A549 (cell line): Measurements from ENCODE around the gene LBHD2.
A peak's percentile ranks its signal among the peaks of the same experiment; 100 is the strongest.

Source experiments
- CHD2 ChIP-seq: fragments of 150-350 bp; IDR thresholded peaks from 2 replicates; pipeline ENCODE4 v1.6.1; 2014; ENCODE audit warnings: low read length; ENCODE audit not compliant: partially characterized antibody
- RAD21 ChIP-seq, 2 experiments: fragments of >200 bp in 1 of 2; sonication (Bioruptor Twin) in 1 of 2; formaldehyde crosslinking in 1 of 2; IDR thresholded peaks in 1 of 2; conservative IDR thresholded peaks in 1 of 2; 2 replicates in 1 of 2; 3 replicates in 1 of 2; pipeline ENCODE4 v1.6.1; 2012 to 2018; ENCODE audit warnings: inconsistent platforms in 1 of 2
- RCOR1 ChIP-seq: fragments of 150-350 bp; IDR thresholded peaks from 2 replicates; pipeline ENCODE4 v1.6.1; 2014; ENCODE audit warnings: antibody characterized with exemption, low read length, low read depth
- ZSCAN20 ChIP-seq: fragments of 250-450 bp; sonication (Bioruptor Pico); IDR thresholded peaks from 2 replicates; pipeline ENCODE4 v1.8.0; 2022; ENCODE audit warnings: mild to moderate bottlenecking, moderate library complexity
- TF ChIP-seq, protein P1 (sequence below): fragments of >200 bp; sonication (Bioruptor Twin); formaldehyde crosslinking; IDR thresholded peaks from 3 replicates; pipeline ENCODE4 v1.5.1; 2016
- TF ChIP-seq, protein P2 (sequence below): IDR thresholded peaks from 2 replicates; pipeline ENCODE4 v1.6.1; 2012
- TF ChIP-seq, protein P3 (sequence below): fragments of 200-600 bp; sonication (generic); IDR thresholded peaks from 2 replicates; pipeline ENCODE4 v1.6.1; 2016; ENCODE audit warnings: antibody characterized with exemption, mild to moderate bottlenecking, moderate library complexity
- TF ChIP-seq, protein P4 (sequence below): fragments of >200 bp; sonication (Bioruptor Twin); formaldehyde crosslinking; IDR thresholded peaks from 3 replicates; pipeline ENCODE4 v1.6.1; 2016

DNA sequence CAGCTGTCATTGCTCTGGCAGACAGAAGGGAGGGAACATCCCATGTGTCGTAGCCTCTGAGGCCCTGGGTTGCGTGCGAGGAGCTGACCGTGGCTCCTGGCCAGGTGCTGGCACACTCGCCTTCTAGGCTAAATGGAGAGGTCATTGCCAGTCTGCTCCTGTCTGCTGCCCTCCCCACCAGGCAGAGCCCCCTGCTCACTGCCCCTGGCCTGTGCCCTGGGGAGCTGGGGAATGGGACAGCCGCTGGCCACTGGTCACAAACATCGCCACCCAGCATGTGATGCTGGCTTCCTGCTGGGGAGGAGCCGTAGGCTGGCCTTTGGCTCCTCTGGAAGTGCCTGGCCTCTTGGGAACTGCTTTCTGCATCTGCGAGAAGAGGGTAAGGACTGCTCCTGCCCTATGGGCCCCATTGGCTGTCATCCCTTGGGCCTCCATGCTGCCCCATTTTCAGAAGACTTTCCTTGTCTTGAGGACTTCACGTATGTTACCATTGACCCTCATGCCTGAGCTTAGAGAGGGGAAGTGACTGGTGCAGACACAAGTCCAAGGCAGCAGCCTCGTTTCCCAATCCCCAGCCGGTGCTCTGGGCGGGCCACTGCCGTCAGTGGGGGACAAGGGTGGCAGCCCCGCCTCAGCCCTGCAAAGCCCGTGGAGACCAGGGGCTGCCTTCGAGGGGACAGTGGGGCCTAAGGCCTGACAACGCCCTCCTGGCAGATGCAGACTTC is 37.3 kb downstream of the LBHD2 start:
- TF ChIP-seq, protein P1, sequence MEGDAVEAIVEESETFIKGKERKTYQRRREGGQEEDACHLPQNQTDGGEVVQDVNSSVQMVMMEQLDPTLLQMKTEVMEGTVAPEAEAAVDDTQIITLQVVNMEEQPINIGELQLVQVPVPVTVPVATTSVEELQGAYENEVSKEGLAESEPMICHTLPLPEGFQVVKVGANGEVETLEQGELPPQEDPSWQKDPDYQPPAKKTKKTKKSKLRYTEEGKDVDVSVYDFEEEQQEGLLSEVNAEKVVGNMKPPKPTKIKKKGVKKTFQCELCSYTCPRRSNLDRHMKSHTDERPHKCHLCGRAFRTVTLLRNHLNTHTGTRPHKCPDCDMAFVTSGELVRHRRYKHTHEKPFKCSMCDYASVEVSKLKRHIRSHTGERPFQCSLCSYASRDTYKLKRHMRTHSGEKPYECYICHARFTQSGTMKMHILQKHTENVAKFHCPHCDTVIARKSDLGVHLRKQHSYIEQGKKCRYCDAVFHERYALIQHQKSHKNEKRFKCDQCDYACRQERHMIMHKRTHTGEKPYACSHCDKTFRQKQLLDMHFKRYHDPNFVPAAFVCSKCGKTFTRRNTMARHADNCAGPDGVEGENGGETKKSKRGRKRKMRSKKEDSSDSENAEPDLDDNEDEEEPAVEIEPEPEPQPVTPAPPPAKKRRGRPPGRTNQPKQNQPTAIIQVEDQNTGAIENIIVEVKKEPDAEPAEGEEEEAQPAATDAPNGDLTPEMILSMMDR = no peak
- TF ChIP-seq, protein P2, sequence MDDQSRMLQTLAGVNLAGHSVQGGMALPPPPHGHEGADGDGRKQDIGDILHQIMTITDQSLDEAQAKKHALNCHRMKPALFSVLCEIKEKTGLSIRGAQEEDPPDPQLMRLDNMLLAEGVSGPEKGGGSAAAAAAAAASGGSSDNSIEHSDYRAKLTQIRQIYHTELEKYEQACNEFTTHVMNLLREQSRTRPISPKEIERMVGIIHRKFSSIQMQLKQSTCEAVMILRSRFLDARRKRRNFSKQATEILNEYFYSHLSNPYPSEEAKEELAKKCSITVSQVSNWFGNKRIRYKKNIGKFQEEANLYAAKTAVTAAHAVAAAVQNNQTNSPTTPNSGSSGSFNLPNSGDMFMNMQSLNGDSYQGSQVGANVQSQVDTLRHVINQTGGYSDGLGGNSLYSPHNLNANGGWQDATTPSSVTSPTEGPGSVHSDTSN = no peak
- TF ChIP-seq RAD21 (conservative IDR thresholded peaks at IDR 0.05 in 1 of 2, IDR thresholded peaks at IDR 0.05 in 1 of 2) (no peak), RCOR1 (no peak), ZSCAN20 (CRISPR knock-in tag) (0 out of 2 replicates have a peak, but pooled peaks have one; percentile 9), CHD2 (no peak)
- TF ChIP-seq, protein P3, sequence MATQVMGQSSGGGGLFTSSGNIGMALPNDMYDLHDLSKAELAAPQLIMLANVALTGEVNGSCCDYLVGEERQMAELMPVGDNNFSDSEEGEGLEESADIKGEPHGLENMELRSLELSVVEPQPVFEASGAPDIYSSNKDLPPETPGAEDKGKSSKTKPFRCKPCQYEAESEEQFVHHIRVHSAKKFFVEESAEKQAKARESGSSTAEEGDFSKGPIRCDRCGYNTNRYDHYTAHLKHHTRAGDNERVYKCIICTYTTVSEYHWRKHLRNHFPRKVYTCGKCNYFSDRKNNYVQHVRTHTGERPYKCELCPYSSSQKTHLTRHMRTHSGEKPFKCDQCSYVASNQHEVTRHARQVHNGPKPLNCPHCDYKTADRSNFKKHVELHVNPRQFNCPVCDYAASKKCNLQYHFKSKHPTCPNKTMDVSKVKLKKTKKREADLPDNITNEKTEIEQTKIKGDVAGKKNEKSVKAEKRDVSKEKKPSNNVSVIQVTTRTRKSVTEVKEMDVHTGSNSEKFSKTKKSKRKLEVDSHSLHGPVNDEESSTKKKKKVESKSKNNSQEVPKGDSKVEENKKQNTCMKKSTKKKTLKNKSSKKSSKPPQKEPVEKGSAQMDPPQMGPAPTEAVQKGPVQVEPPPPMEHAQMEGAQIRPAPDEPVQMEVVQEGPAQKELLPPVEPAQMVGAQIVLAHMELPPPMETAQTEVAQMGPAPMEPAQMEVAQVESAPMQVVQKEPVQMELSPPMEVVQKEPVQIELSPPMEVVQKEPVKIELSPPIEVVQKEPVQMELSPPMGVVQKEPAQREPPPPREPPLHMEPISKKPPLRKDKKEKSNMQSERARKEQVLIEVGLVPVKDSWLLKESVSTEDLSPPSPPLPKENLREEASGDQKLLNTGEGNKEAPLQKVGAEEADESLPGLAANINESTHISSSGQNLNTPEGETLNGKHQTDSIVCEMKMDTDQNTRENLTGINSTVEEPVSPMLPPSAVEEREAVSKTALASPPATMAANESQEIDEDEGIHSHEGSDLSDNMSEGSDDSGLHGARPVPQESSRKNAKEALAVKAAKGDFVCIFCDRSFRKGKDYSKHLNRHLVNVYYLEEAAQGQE = no peak
- TF ChIP-seq, protein P4, sequence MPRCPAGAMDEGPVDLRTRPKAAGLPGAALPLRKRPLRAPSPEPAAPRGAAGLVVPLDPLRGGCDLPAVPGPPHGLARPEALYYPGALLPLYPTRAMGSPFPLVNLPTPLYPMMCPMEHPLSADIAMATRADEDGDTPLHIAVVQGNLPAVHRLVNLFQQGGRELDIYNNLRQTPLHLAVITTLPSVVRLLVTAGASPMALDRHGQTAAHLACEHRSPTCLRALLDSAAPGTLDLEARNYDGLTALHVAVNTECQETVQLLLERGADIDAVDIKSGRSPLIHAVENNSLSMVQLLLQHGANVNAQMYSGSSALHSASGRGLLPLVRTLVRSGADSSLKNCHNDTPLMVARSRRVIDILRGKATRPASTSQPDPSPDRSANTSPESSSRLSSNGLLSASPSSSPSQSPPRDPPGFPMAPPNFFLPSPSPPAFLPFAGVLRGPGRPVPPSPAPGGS = no peak
